Testis (tissue), 2 donors: ENCODE results near the gene NPIPB6.

Experiments used
- POLR2A ChIP-seq: fragments of 450-650 bp; IDR thresholded peaks from one replicate; pipeline ENCODE4 v1.6.1; 2017; ENCODE audit warnings: antibody characterized with exemption, mild to moderate bottlenecking, moderate library complexity
- TF ChIP-seq, protein P1 (sequence below), 3 experiments: fragments of 450-650 bp in 2 of 3; fragments of 200-600 bp in 1 of 3; sonication (generic) in 1 of 3; IDR thresholded peaks; one replicate each; pipeline ENCODE4 v1.5.1; 2016 to 2019; ENCODE audit warnings: antibody characterized with exemption in 3 of 3, mild to moderate bottlenecking in 2 of 3, moderate library complexity in 1 of 3

DNA sequence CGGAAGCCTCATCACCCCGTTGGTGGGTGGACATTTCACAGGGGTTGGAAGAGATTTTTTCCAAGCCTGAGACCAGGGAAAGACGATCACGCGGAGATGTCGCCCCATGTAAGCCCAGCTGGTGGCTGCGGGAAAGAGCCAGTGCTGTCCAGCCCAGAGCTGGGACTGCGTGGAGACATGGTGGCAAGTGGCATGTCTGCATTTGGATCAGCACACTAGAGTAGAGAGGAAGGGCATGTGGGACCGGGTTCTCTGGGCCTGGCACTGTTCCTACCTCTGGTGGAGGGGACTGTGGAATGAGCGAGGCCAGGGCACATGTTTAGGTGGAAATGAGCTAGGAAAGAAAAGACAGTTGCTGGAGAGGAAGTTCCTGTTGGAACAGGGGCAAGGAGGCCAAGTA lies 51.0 kb downstream of the NPIPB6 start:
- TF ChIP-seq, protein P1, sequence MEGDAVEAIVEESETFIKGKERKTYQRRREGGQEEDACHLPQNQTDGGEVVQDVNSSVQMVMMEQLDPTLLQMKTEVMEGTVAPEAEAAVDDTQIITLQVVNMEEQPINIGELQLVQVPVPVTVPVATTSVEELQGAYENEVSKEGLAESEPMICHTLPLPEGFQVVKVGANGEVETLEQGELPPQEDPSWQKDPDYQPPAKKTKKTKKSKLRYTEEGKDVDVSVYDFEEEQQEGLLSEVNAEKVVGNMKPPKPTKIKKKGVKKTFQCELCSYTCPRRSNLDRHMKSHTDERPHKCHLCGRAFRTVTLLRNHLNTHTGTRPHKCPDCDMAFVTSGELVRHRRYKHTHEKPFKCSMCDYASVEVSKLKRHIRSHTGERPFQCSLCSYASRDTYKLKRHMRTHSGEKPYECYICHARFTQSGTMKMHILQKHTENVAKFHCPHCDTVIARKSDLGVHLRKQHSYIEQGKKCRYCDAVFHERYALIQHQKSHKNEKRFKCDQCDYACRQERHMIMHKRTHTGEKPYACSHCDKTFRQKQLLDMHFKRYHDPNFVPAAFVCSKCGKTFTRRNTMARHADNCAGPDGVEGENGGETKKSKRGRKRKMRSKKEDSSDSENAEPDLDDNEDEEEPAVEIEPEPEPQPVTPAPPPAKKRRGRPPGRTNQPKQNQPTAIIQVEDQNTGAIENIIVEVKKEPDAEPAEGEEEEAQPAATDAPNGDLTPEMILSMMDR (IDR thresholded peaks at IDR 0.05) = no peak
- no peak for TF ChIP-seq POLR2A
